KG1 (cell line): ENCODE data around the gene ULBP3.

Experiments
- DNase-seq: peaks from one replicate; lab custom pipeline; 2025; lab: John Stamatoyannopoulos, UW

The ULBP3 gene

GRCh38 chr6:150068720-150069648, at the start of gene ULBP3:
TSS of gene ULBP3 (minus strand) at chr6:150069121. CDS start at chr6:150069066, 55 bp downstream.
- DNase-seq = no peak

GRCh38 chr6:150118627-150119026, 49.7 kb upstream of the ULBP3 start:
- no peak for DNase-seq

DNA sequence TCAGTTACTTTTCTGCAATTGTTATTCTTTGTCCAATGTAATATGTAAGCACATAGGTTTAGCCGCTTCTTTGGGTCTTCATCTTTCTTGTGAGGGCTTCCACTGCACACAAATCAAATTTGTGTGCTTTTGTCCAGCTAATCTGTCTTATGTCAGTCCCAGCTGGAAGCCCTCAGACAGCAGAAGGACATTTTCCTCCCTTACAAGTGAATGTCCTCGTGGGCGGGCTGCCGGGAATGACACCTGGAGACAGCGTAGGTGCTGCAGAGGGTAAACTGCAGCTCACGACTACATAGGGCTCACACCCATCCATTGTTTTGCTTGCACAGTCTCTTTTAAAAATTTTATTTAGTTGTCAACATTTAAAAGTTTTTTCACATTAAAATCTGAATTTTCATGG, 49.3 kb upstream of the ULBP3 start:
- DNase-seq = no peak

DNA sequence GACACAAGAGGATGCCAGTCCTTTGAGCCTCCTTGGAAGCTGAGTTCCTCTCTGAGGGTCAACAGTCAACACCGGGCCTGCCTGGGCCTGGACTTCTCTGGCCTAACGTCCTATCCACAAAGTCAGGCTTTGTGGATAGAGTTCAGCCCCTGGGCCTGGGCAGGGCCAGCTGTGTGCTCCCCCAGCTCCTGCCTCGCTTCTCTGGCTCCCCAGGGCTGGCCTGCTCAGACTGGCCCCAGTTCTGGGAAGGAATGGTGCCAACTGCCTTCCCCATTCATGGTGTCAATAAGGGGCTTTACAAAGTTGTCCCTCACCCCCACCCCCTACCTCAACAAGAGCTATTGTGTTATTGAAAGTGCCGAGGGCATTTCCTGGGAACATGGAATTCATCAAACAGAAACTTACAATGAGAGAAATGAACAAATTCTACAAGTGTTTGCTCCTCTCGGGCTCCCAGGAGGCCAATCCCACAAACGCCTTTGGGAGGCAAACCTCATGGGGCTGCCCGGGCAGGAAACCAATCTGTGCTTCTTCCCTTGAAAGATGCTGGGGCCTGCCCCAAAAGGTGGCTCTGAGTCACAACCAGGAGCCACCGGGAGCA, 47.4 kb upstream of the ULBP3 start:
- no peak for DNase-seq

GRCh38 chr6:150115769-150116168, 46.8 kb upstream of the ULBP3 start:
- DNase-seq = no peak

GRCh38 chr6:150112233-150112632, 43.3 kb upstream of the ULBP3 start:
- no peak for DNase-seq

DNA sequence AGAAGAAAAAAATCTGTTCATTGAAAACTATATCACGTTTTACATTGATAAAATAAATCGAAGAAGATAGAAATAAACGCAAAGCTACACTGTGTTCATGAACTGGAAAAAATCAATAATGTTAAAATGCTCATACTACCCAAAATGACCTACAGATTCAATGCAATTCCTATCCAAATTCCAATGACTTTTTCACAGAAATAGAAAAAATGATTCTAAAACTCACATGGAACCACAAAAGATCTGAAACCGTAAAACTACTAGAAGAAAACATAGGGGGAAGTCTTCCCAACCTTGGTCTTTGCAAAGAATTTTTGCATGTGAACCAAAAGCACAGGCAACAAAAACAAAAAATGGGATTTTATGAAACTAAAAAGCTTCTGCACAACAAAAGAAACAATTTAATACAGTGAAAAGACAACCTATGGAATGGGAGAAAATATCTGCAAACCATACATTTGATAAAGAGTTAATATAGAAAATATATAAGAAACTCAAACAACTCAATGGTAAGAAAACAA, 33.9 kb upstream of the ULBP3 start:
- no peak for DNase-seq

- no peak for DNase-seq
Measured at GRCh38 chr6:150100745-150101144, 31.8 kb upstream of the ULBP3 start.

DNA sequence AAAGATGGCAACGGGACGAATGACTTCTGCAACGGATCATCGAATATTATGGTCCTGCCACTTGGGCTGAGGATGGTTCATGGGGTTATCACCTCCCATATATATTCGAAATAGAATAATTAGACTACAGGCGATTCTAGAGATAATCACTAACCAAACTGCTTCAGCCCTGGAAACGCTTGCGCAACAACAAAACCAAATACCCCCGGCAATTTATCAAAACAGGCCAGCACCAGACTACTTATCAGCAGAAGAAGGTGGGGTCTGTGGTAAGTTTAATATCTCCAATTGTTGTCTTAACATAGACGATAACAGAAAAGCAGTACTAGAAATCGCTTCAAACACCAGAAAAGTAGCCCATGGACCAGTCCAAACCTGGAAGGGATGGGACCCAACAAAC, 31.0 kb upstream of the ULBP3 start:
- no peak for DNase-seq

GRCh38 chr6:150099546-150099945, 30.6 kb upstream of the ULBP3 start:
- no peak for DNase-seq

DNA sequence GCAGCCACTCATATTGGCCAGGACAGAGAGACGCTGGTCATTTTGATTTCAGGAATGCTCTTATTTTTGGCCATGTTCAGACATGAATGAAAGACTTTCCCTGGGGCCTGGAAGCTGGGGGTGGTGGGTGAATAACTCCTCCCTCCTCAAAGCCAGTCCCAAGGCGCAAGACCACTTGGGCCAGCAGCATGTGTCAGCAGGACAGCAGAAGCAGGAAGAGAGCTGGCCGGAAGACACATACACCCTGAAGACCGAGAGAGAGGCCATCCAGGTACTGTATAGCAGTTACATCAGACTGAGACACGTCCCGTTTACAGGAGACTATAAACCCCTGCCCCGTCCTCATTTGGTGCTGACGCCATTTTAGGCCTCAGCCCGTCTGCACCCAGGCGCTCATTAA, 29.2 kb upstream of the ULBP3 start:
- no peak for DNase-seq

- DNase-seq = no peak
Measured at GRCh38 chr6:150093397-150093796, 24.5 kb upstream of the ULBP3 start.

- no peak for DNase-seq
Measured at GRCh38 chr6:150091476-150091875, 22.6 kb upstream of the ULBP3 start.

- no peak for DNase-seq
Measured at GRCh38 chr6:150090328-150090727, 21.4 kb upstream of the ULBP3 start.

DNA sequence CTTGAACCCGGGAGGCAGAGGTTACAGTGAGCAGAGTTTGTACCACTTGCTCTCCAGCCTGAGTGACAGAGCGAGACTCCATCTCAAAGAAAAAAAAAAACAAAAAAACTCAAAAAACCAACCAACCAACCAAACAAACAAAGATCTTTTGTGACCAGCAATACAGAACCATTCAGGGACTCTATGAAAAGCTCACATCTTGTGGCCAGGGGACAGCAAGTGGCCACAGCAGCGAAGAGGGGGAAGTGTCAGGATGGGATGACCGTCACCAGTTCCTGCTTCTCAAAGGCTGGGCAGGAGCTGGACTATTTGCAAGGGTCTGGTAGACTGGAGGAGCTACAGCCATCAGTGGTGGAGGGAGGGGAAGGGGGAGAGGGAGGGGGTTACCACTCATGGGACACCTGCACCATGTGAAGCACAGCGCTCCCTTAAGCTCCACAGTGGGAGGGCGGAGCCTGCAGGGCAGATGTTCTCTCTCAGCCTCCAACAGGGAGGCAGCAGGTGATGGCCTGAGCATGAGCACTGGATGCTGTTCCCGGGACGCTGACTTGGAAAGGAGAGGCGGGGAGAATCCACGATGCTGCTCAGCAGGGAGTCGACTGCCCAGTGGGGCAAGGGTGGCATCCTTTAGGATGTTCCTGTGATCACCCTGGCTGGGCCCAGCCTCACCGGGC, 19.7 kb upstream of the ULBP3 start:
- DNase-seq = no peak

- no peak for DNase-seq
Measured at GRCh38 chr6:150087336-150087735, 18.4 kb upstream of the ULBP3 start.

DNA sequence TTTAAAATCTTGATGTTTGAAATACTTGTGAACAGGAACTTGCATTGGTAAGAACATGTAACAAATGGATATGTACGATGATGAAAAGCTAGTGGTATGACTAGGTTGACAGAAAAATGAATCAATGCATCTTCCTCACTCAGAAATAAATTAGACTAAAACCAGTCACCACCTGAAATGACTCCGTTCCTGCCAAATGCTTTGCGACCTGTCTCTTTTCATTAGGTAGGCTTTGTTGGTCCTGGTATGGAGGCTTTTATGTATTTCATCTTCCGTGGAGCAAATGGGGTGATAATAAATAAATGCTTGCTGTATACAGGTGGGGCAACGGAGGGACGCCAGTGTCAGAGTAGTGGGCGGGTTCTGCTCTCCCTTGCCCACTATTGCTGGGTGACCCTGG, 17.1 kb upstream of the ULBP3 start:
- DNase-seq = no peak

- DNase-seq = no peak
Measured at GRCh38 chr6:150084426-150084825, 15.5 kb upstream of the ULBP3 start.

GRCh38 chr6:150083839-150084238, 14.9 kb upstream of the ULBP3 start:
- DNase-seq = no peak

DNA sequence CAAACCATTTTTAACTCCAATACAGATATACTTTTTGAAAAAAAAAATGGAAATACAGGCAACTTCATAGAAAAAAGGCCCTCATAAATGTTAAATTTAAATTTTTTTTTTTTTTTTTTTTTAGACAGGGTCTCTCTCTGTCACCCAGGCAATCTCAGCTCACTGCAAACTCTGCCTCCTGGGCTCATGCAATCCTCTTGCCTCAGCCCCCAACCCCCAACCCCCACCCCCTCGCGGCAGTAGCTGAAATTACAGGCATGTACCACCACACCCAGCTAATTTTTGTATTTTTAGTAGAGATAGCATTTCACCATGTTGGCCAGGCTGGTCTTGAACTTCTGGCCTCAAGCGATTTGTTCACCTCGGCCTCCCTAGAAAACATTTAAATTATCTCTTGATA, 12.8 kb upstream of the ULBP3 start:
- DNase-seq = no peak

GRCh38 chr6:150079604-150080003, 10.7 kb upstream of the ULBP3 start:
- DNase-seq = no peak

DNA sequence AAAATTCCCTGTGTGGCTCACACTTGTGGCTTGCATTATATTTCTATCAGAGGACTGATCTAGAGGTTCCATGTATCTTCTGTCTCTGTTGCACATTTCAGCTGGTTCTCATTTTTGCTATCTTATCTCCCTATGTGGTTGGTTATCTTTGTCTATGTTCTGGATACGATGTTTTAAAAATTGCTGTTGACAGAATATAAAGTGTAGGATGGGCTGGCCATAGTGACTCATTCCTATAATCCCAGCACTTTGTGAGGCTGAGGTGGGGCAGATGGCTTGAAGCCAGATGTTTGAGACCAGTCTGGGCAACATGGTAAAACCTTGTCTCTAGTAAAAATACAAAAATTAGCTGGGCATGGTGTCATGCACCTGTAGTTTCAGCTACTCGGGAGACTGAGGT, 9.9 kb upstream of the ULBP3 start:
- DNase-seq = no peak
